Stimulated activated naive CD8-positive, alpha-beta T cell treated with anti-CD3 and anti-CD28 coated beads, Interleukin-15, amount 100 ng/mL, for 72 hours (primary cell): ENCODE measurements around the gene TIMM50.
"Not testable (repeated sequence)": the region's sequence is repeated elsewhere in the genome, so short reads cannot be mapped to it uniquely, and the experiment has no call there.

ENCODE experiments used
- ATAC-seq: fragments of 150-1000 bp; cut with Tn5 transposase; 2 replicates; pipeline ENCODE4 v1.10.0; 2021; ENCODE audit warnings: mild to moderate bottlenecking, moderate library complexity
- DNase-seq, 2 donors: peaks; one replicate each; pipeline ENCODE4 v3.0.0; 2021 to 2022
- H3K27ac Mint-ChIP-seq, 2 donors: one replicate each; pipeline ENCODE4 v1.8.0; 2022; ENCODE audit warnings: mild to moderate bottlenecking in 2 of 2, mixed read lengths in 2 of 2, moderate library complexity in 2 of 2
- H3K27me3 Mint-ChIP-seq: one replicate; pipeline ENCODE4 v1.8.0; 2022; ENCODE audit warnings: mixed read lengths
- H3K4me1 Mint-ChIP-seq: one replicate; pipeline ENCODE4 v1.8.0; 2022; ENCODE audit warnings: mild to moderate bottlenecking, mixed read lengths
- H3K4me3 Mint-ChIP-seq, 2 donors: one replicate each; pipeline ENCODE4 v1.8.0; 2022; ENCODE audit warnings: mild to moderate bottlenecking in 2 of 2, mixed read lengths in 2 of 2, moderate library complexity in 1 of 2
- H3K9me3 Mint-ChIP-seq, 2 donors: one replicate each; pipeline ENCODE4 v1.8.0; 2022; ENCODE audit warnings: mixed read lengths in 2 of 2

The TIMM50 gene

GRCh38 chr19:39451257-39451656 is 29.4 kb upstream of the TIMM50 start:
- not testable (repeated sequence) for ATAC-seq, DNase-seq, H3K27me3 Mint-ChIP-seq, H3K4me3 Mint-ChIP-seq, H3K9me3 Mint-ChIP-seq
- H3K4me1 Mint-ChIP-seq: peaks cover 69% of the 10 kb centered on the region
- peak overlapping the region in 1 of 2 donors; percentile 37 for H3K27ac Mint-ChIP-seq

- H3K4me3 Mint-ChIP-seq: no peak overlapping the region
- H3K27ac Mint-ChIP-seq: peak overlapping the region in 1 of 2 donors; percentile 75
- H3K27me3 Mint-ChIP-seq: no peaks in the 10 kb centered on the region
- ATAC-seq: no peak
- H3K9me3 Mint-ChIP-seq: no peaks in the 10 kb centered on the region
- H3K4me1 Mint-ChIP-seq: peaks cover 5% of the 10 kb centered on the region
- DNase-seq: no peak
Observed at GRCh38 chr19:39463403-39463802, 17.2 kb upstream of the TIMM50 start.

- peaks cover 26% of the 10 kb centered on the region for H3K4me1 Mint-ChIP-seq
- no peak overlapping the region for H3K27ac Mint-ChIP-seq
- DNase-seq: no peak
- no peaks in the 10 kb centered on the region for H3K9me3 Mint-ChIP-seq
- H3K4me3 Mint-ChIP-seq: no peak overlapping the region
- H3K27me3 Mint-ChIP-seq: no peaks in the 10 kb centered on the region
- ATAC-seq: no peak
Observed at GRCh38 chr19:39465956-39466747, 14.5 kb upstream of the TIMM50 start.

- ATAC-seq (no peak), DNase-seq (no peak)
- Mint-ChIP-seq H3K9me3 (no peaks in the 10 kb centered on the region), H3K27me3 (no peaks in the 10 kb centered on the region), H3K4me3 (no peak overlapping the region), H3K27ac (peak overlapping the region in 1 of 2 donors; percentile 59), H3K4me1 (peaks cover 40% of the 10 kb centered on the region)
Observed at GRCh38 chr19:39467941-39468340, 12.7 kb upstream of the TIMM50 start.

GRCh38 chr19:39469036-39469435 is 11.6 kb upstream of the TIMM50 start:
- DNase-seq (no peak), ATAC-seq (no peak)
- Mint-ChIP-seq H3K4me3 (no peak overlapping the region), H3K27me3 (no peaks in the 10 kb centered on the region), H3K27ac (peak overlapping the region in 1 of 2 donors; percentile 59), H3K9me3 (no peaks in the 10 kb centered on the region), H3K4me1 (peaks cover 43% of the 10 kb centered on the region)

- DNase-seq: no peak
- H3K27me3 Mint-ChIP-seq: no peaks in the 10 kb centered on the region
- ATAC-seq: no peak
- H3K4me3 Mint-ChIP-seq: no peak overlapping the region
- H3K4me1 Mint-ChIP-seq: peaks cover 48% of the 10 kb centered on the region
- H3K9me3 Mint-ChIP-seq: no peaks in the 10 kb centered on the region
- H3K27ac Mint-ChIP-seq: peak overlapping the region; percentile 66 to 77
Observed at GRCh38 chr19:39469567-39469966, 11.1 kb upstream of the TIMM50 start.

GRCh38 chr19:39470724-39471339 is 9.8 kb upstream of the TIMM50 start:
- Mint-ChIP-seq H3K27ac (peak overlapping the region in 1 of 2 donors; percentile 59), H3K27me3 (no peaks in the 10 kb centered on the region), H3K4me1 (peaks cover 50% of the 10 kb centered on the region), H3K9me3 (no peaks in the 10 kb centered on the region), H3K4me3 (no peak overlapping the region)
- DNase-seq (no peak), ATAC-seq (no peak)

GRCh38 chr19:39471756-39472536 is 8.7 kb upstream of the TIMM50 start:
- H3K27me3 Mint-ChIP-seq: no peaks in the 10 kb centered on the region
- no peaks in the 10 kb centered on the region for H3K9me3 Mint-ChIP-seq
- peak overlapping the region; percentile 5 to 93 for H3K27ac Mint-ChIP-seq
- H3K4me3 Mint-ChIP-seq: no peak overlapping the region
- ATAC-seq: peak; percentile 3
- peaks cover 50% of the 10 kb centered on the region for H3K4me1 Mint-ChIP-seq
- DNase-seq: no peak

GRCh38 chr19:39472746-39473442 is 7.7 kb upstream of the TIMM50 start:
- DNase-seq (no peak), ATAC-seq (no peak)
- Mint-ChIP-seq H3K4me1 (peaks cover 50% of the 10 kb centered on the region), H3K4me3 (no peak overlapping the region), H3K9me3 (no peaks in the 10 kb centered on the region), H3K27me3 (no peaks in the 10 kb centered on the region), H3K27ac (no peak overlapping the region)

GRCh38 chr19:39473443-39473960 is 7.1 kb upstream of the TIMM50 start:
- DNase-seq (no peak), ATAC-seq (no peak)
- no peaks in the 10 kb centered on the region for H3K27me3 Mint-ChIP-seq
- H3K4me1 Mint-ChIP-seq: peaks cover 50% of the 10 kb centered on the region
- H3K27ac Mint-ChIP-seq: no peak overlapping the region
- H3K4me3 Mint-ChIP-seq: no peak overlapping the region
- no peaks in the 10 kb centered on the region for H3K9me3 Mint-ChIP-seq

GRCh38 chr19:39474139-39474620 is 6.5 kb upstream of the TIMM50 start:
- peak; percentile 78 for ATAC-seq
- peaks cover 44% of the 10 kb centered on the region for H3K4me1 Mint-ChIP-seq
- H3K27ac Mint-ChIP-seq: peak overlapping the region; percentile 67 to 85
- DNase-seq: peak; percentile 63 to 64
- H3K4me3 Mint-ChIP-seq: no peak overlapping the region
- no peaks in the 10 kb centered on the region for H3K27me3 Mint-ChIP-seq
- H3K9me3 Mint-ChIP-seq: no peaks in the 10 kb centered on the region

- H3K27me3 Mint-ChIP-seq: no peaks in the 10 kb centered on the region
- H3K4me3 Mint-ChIP-seq: no peak overlapping the region
- DNase-seq: no peak
- no peaks in the 10 kb centered on the region for H3K9me3 Mint-ChIP-seq
- peaks cover 40% of the 10 kb centered on the region for H3K4me1 Mint-ChIP-seq
- H3K27ac Mint-ChIP-seq: peak overlapping the region in 1 of 2 donors; percentile 42
- no peak for ATAC-seq
Observed at GRCh38 chr19:39475748-39476147, 4.9 kb upstream of the TIMM50 start.

- peak overlapping the region in 1 of 2 donors; percentile 87 for H3K4me3 Mint-ChIP-seq
- H3K27me3 Mint-ChIP-seq, ATAC-seq, H3K9me3 Mint-ChIP-seq, H3K27ac Mint-ChIP-seq, DNase-seq: not testable (repeated sequence)
- H3K4me1 Mint-ChIP-seq: peaks cover 42% of the 10 kb centered on the region
Observed at GRCh38 chr19:39479319-39479801, 1.3 kb upstream of the TIMM50 start.

- Mint-ChIP-seq H3K4me3 (peak overlapping the region; percentile 87 to 89), H3K4me1 (peaks cover 39% of the 10 kb centered on the region), H3K9me3 (no peaks in the 10 kb centered on the region), H3K27me3 (no peaks in the 10 kb centered on the region), H3K27ac (no peak overlapping the region)
- no peak for ATAC-seq
- no peak for DNase-seq
Observed at GRCh38 chr19:39479916-39480315, 722 bp upstream of the TIMM50 start.

GRCh38 chr19:39481229-39481545 is 549 bp downstream of the TIMM50 start:
- DNase-seq: no peak
- Mint-ChIP-seq H3K4me1 (peaks cover 39% of the 10 kb centered on the region), H3K4me3 (peak overlapping the region; percentile 87 to 89), H3K27me3 (no peaks in the 10 kb centered on the region), H3K9me3 (no peaks in the 10 kb centered on the region), H3K27ac (peak overlapping the region; percentile 99)
- no peak for ATAC-seq
